SW480 (cell line): Measurements from ENCODE around the gene SECTM1.
A peak's percentile ranks its signal among the peaks of the same experiment; 100 is the strongest.

Source experiments
- DNase-seq: peaks from one replicate; pipeline ENCODE4 v3.0.0-alpha.2; 2016; ENCODE audit warnings: low spot score

The SECTM1 gene

GRCh38 chr17:82298538-82299421 lies 34.8 kb downstream of the SECTM1 start:
- no peak for DNase-seq

- peak; percentile 78 for DNase-seq
Observed at GRCh38 chr17:82297714-82298537, 35.6 kb downstream of the SECTM1 start.

- peak; percentile 88 for DNase-seq
Observed at GRCh38 chr17:82297280-82297713, 36.3 kb downstream of the SECTM1 start.

- no peak for DNase-seq
Observed at GRCh38 chr17:82296511-82297279, 36.9 kb downstream of the SECTM1 start.

- no peak for DNase-seq
Observed at GRCh38 chr17:82295472-82295814, 38.1 kb downstream of the SECTM1 start.

GRCh38 chr17:82294064-82294773 lies 39.3 kb downstream of the SECTM1 start:
- no peak for DNase-seq

GRCh38 chr17:82292251-82293154 lies 41.1 kb downstream of the SECTM1 start:
- DNase-seq = peak; percentile 99

- no peak for DNase-seq
Observed at GRCh38 chr17:82291582-82292250, 41.9 kb downstream of the SECTM1 start.

GRCh38 chr17:82287868-82288801 lies 45.4 kb downstream of the SECTM1 start:
- DNase-seq = peak; percentile 50

- DNase-seq = no peak
Observed at GRCh38 chr17:82287013-82287867, 46.3 kb downstream of the SECTM1 start.

- DNase-seq = no peak
Observed at GRCh38 chr17:82285141-82285540, 48.4 kb downstream of the SECTM1 start.

- DNase-seq = peak; percentile 83
Observed at GRCh38 chr17:82283208-82283749, 50.3 kb downstream of the SECTM1 start.

- no peak for DNase-seq
Observed at GRCh38 chr17:82282239-82283207, 51.0 kb downstream of the SECTM1 start.

- DNase-seq = peak; percentile 91
Observed at GRCh38 chr17:82281502-82282238, 51.9 kb downstream of the SECTM1 start.

GRCh38 chr17:82281076-82281475 lies 52.5 kb downstream of the SECTM1 start:
- DNase-seq = no peak

- no peak for DNase-seq
Observed at GRCh38 chr17:82280537-82280936, 53.0 kb downstream of the SECTM1 start.
